ENCODE data around the gene C1orf141. TPM values are rescaled to one million over a fixed set of nuclear protein-coding genes. Genes with fewer than 3 reads are reported as not detected.

Gene C1orf141
- total RNA-seq, 3 donors from 2014 or later = not detected

GRCh38 chr1:67118191-67118590 is 16.6 kb downstream of the C1orf141 start:
- no peak for TF ChIP-seq CTCF (IDR thresholded peaks at IDR 0.05)
- TF ChIP-seq POLR2AphosphoS5 (IDR thresholded peaks at IDR 0.05) = no peak

GRCh38 chr1:67114162-67114561 is 20.6 kb downstream of the C1orf141 start:
- Histone ChIP-seq H3K27ac (no peak overlapping the region), H3K36me3 (no peaks in the 10 kb centered on the region), H3K9me3 (peaks cover 5 to 16% of the 10 kb centered on the region in 2 donors), H3K4me1 (no peaks in the 10 kb centered on the region), H3K27me3 (no peaks in the 10 kb centered on the region), H3K4me3 (no peak overlapping the region)
- no peak for DNase-seq (ENCODE audit: low spot score in 2 of 2)
- intact Hi-C loops (cut with DNase I; ENCODE audit: low total_unique reads) = no loop called here
- no peak for TF ChIP-seq CTCF (IDR thresholded peaks at IDR 0.05)
- TF ChIP-seq POLR2A (IDR thresholded peaks at IDR 0.05) = no peak
- TF ChIP-seq POLR2AphosphoS5 (IDR thresholded peaks at IDR 0.05) = no peak

More at GRCh38 chr1:67118191-67118590, 16.6 kb downstream of the C1orf141 start:
- H3K9me3 ChIP-seq = peaks cover 5 to 25% of the 10 kb centered on the region in 2 donors
- no peaks in the 10 kb centered on the region for H3K4me1 ChIP-seq
- H3K27me3 ChIP-seq = no peaks in the 10 kb centered on the region
- no peaks in the 10 kb centered on the region for H3K36me3 ChIP-seq
- H3K27ac ChIP-seq = no peak overlapping the region
- DNase-seq (ENCODE audit: low spot score in 2 of 2) = no peak
- no peak overlapping the region for H3K4me3 ChIP-seq
- intact Hi-C loops (cut with DNase I; ENCODE audit: low total_unique reads) = no loop called here

- intact Hi-C loops (cut with DNase I; ENCODE audit: low total_unique reads) = no loop called here
- Histone ChIP-seq H3K4me1 (no peaks in the 10 kb centered on the region), H3K27me3 (no peaks in the 10 kb centered on the region), H3K36me3 (no peaks in the 10 kb centered on the region), H3K9me3 (peaks cover 5 to 16% of the 10 kb centered on the region in 2 donors), H3K27ac (no peak overlapping the region), H3K4me3 (no peak overlapping the region)
- TF ChIP-seq POLR2A (IDR thresholded peaks at IDR 0.05) (no peak), POLR2AphosphoS5 (IDR thresholded peaks at IDR 0.05) (no peak), CTCF (IDR thresholded peaks at IDR 0.05) (no peak)
- no peak for DNase-seq (ENCODE audit: low spot score in 2 of 2)
Measured at GRCh38 chr1:67110352-67110751, 24.4 kb downstream of the C1orf141 start.

GRCh38 chr1:67105508-67105907 is 29.3 kb downstream of the C1orf141 start:
- intact Hi-C loops (cut with DNase I; ENCODE audit: low total_unique reads) = no loop called here
- Histone ChIP-seq H3K4me1 (no peaks in the 10 kb centered on the region), H3K27me3 (no peaks in the 10 kb centered on the region), H3K36me3 (no peaks in the 10 kb centered on the region), H3K4me3 (no peak overlapping the region), H3K27ac (no peak overlapping the region), H3K9me3 (no peaks in the 10 kb centered on the region)
- TF ChIP-seq POLR2A (IDR thresholded peaks at IDR 0.05) = no peak
- no peak for TF ChIP-seq POLR2AphosphoS5 (IDR thresholded peaks at IDR 0.05)
- no peak for TF ChIP-seq CTCF (IDR thresholded peaks at IDR 0.05)
- no peak for DNase-seq (ENCODE audit: low spot score in 2 of 2)

GRCh38 chr1:67103548-67103947 is 31.2 kb downstream of the C1orf141 start:
- H3K27me3 ChIP-seq = no peaks in the 10 kb centered on the region
- no peak overlapping the region for H3K4me3 ChIP-seq
- no peaks in the 10 kb centered on the region for H3K36me3 ChIP-seq
- no peaks in the 10 kb centered on the region for H3K9me3 ChIP-seq
- TF ChIP-seq CTCF (IDR thresholded peaks at IDR 0.05) = no peak
- no peak for TF ChIP-seq POLR2AphosphoS5 (IDR thresholded peaks at IDR 0.05)
- no peak for TF ChIP-seq POLR2A (IDR thresholded peaks at IDR 0.05)
- no peak for DNase-seq (ENCODE audit: low spot score in 2 of 2)
- H3K4me1 ChIP-seq = no peaks in the 10 kb centered on the region
- no peak overlapping the region for H3K27ac ChIP-seq
- intact Hi-C loops (cut with DNase I; ENCODE audit: low total_unique reads) = no loop called here
